GM21529 (cell line): ENCODE data around the gene SLC1A4.
"Not testable (repeated sequence)": the region's sequence is repeated elsewhere in the genome, so short reads cannot be mapped to it uniquely, and the experiment has no call there.

Experiments
- ATAC-seq: cut with Tn5 transposase; IDR thresholded peaks from one replicate; pipeline ENCODE4 v1.9.1; 2021; ENCODE audit not compliant: unreplicated experiment

The SLC1A4 gene

GRCh38 chr2:64963719-64964118 is 25.5 kb upstream of the SLC1A4 start:
- ATAC-seq, result no peak

GRCh38 chr2:64966017-64966416 is 23.2 kb upstream of the SLC1A4 start:
- no peak for ATAC-seq

GRCh38 chr2:64966839-64967238 is 22.4 kb upstream of the SLC1A4 start:
- ATAC-seq, result no peak

GRCh38 chr2:64967601-64968000 is 21.6 kb upstream of the SLC1A4 start:
- ATAC-seq, result no peak

GRCh38 chr2:64969086-64969485 is 20.1 kb upstream of the SLC1A4 start:
- not testable (repeated sequence) for ATAC-seq

- ATAC-seq, result no peak
Observed at GRCh38 chr2:64970495-64970894, 18.7 kb upstream of the SLC1A4 start.

GRCh38 chr2:64972426-64972825 is 16.8 kb upstream of the SLC1A4 start:
- ATAC-seq, result no peak

GRCh38 chr2:64972876-64973275 is 16.3 kb upstream of the SLC1A4 start:
- no peak for ATAC-seq

GRCh38 chr2:64975232-64975821 is 13.9 kb upstream of the SLC1A4 start:
- no peak for ATAC-seq

- no peak for ATAC-seq
Observed at GRCh38 chr2:64976276-64976675, 12.9 kb upstream of the SLC1A4 start.

GRCh38 chr2:64978514-64979268 is 10.5 kb upstream of the SLC1A4 start:
- ATAC-seq, result no peak

- no peak for ATAC-seq
Observed at GRCh38 chr2:64979744-64980143, 9.5 kb upstream of the SLC1A4 start.

GRCh38 chr2:64980183-64980582 is 9.0 kb upstream of the SLC1A4 start:
- no peak for ATAC-seq

- ATAC-seq, result peak; percentile 69
Observed at GRCh38 chr2:64982311-64982857, 6.8 kb upstream of the SLC1A4 start.

- no peak for ATAC-seq
Observed at GRCh38 chr2:64982932-64983331, 6.3 kb upstream of the SLC1A4 start.

- no peak for ATAC-seq
Observed at GRCh38 chr2:64985447-64985846, 3.8 kb upstream of the SLC1A4 start.

- ATAC-seq, result peak; percentile 27
Observed at GRCh38 chr2:64987001-64987955, 1.9 kb upstream of the SLC1A4 start.

GRCh38 chr2:64987956-64988419 is 1.2 kb upstream of the SLC1A4 start:
- no peak for ATAC-seq

- peak; percentile 36 for ATAC-seq
Observed at GRCh38 chr2:64988420-64989125, 626 bp upstream of the SLC1A4 start.

- ATAC-seq, result peak; percentile 1
Observed at GRCh38 chr2:64989982-64990614, 899 bp downstream of the SLC1A4 start.
